ENCODE data around the gene TSEN34. TPM values are rescaled to one million over a fixed set of nuclear protein-coding genes. Genes with fewer than 3 reads are reported as not detected.
A peak's percentile ranks its signal among the peaks of the same experiment; 100 is the strongest.

The TSEN34 gene
- total and polyA plus RNA-seq, 2 experiments from 2014 or later: 36.6 to 53.4 TPM

- H3K4me3 ChIP-seq: no peak overlapping the region
- H3K36me3 ChIP-seq (ENCODE audit: insufficient read depth): no peaks in the 10 kb centered on the region
- H3F3A ChIP-seq (replicated peaks; ENCODE audit: low read depth): no peaks in the 10 kb centered on the region
- peaks cover 20% of the 10 kb centered on the region for H3K27me3 ChIP-seq (ENCODE audit: insufficient read depth)
- Mint-ChIP-seq H3K36me3 (ENCODE audit: low read depth) (no peaks in the 10 kb centered on the region), H3K27ac (no peak overlapping the region), H3K27me3 (ENCODE audit: insufficient read depth, low read depth, poor library complexity) (peaks cover 17% of the 10 kb centered on the region), H3K4me3 (no peak overlapping the region), H3K9me3 (peaks cover 14% of the 10 kb centered on the region; the same call in 2 of the 3 replicates), H3K4me1 (no peaks in the 10 kb centered on the region; the same call in 2 of the 3 replicates)
- H3K4me1 ChIP-seq (ENCODE audit: insufficient read depth): no peaks in the 10 kb centered on the region
- peaks cover 3% of the 10 kb centered on the region for H3K9me2 ChIP-seq (ENCODE audit: insufficient read depth)
- H3K4me2 ChIP-seq: no peak overlapping the region
- peak; percentile 97 for DNase-seq (ENCODE audit: low spot score)
- TF ChIP-seq CREB1 (CRISPR knock-in tag; IDR thresholded peaks at IDR 0.05; ENCODE audit: low read depth) (peak; percentile 64), ETS1 (IDR thresholded peaks at IDR 0.05) (no peak), REST (IDR thresholded peaks at IDR 0.05; ENCODE audit: unreplicated experiment) (no peak), POLR2AphosphoS5 (IDR thresholded peaks at IDR 0.05; ENCODE audit: low read depth) (no peak), ZNF114 (CRISPR knock-in tag; IDR thresholded peaks at IDR 0.05) (no peak), EZH2phosphoT487 (IDR thresholded peaks at IDR 0.05; ENCODE audit: unreplicated experiment) (no peak), ZNF462 (CRISPR knock-in tag; IDR thresholded peaks at IDR 0.05) (no peak), CTCF (conservative IDR thresholded peaks at IDR 0.05; ENCODE audit: low read depth in 2 of 2) (peak; percentile 98 to 99), ZNF331 (CRISPR knock-in tag; IDR thresholded peaks at IDR 0.05; ENCODE audit: low read depth) (no peak), STAT1 (IDR thresholded peaks at IDR 0.05; ENCODE audit: unreplicated experiment) (no peak)
- peak; percentile 100 for ATAC-seq
- 0 out of 2 replicates have a peak overlapping the region, but pooled peaks have one; percentile 1 for H2AFZ ChIP-seq
- H3K79me2 ChIP-seq (replicated peaks; ENCODE audit: insufficient read depth): no peaks in the 10 kb centered on the region
- H4K20me1 ChIP-seq (replicated peaks; ENCODE audit: insufficient read depth): no peaks in the 10 kb centered on the region
- no peak overlapping the region for H3K27ac ChIP-seq (ENCODE audit: low read depth)
Observed at GRCh38 chr19:54231077-54231931, 40.2 kb downstream of the TSEN34 start.

Measured in GM23338 (cell line).